LNCaP clone FGC (cell line): ENCODE measurements around the gene DLG1.

Source experiments
- DNase-seq: peaks from one replicate; pipeline ENCODE4 v3.0.0-alpha.2; 2011; ENCODE audit warnings: low read depth
- H3K4me3 ChIP-seq: 2 replicates; pipeline ENCODE4 v1.5.1; 2011; ENCODE audit warnings: mild to moderate bottlenecking, low read depth, low read length, control low read depth
- TF ChIP-seq, protein P1 (sequence below): IDR thresholded peaks from 2 replicates; pipeline ENCODE4 v1.5.1; 2012; ENCODE audit warnings: mild to moderate bottlenecking; ENCODE audit not compliant: control insufficient read depth, insufficient read depth; ENCODE audit errors: extremely low read depth

DLG1 gene

DNA sequence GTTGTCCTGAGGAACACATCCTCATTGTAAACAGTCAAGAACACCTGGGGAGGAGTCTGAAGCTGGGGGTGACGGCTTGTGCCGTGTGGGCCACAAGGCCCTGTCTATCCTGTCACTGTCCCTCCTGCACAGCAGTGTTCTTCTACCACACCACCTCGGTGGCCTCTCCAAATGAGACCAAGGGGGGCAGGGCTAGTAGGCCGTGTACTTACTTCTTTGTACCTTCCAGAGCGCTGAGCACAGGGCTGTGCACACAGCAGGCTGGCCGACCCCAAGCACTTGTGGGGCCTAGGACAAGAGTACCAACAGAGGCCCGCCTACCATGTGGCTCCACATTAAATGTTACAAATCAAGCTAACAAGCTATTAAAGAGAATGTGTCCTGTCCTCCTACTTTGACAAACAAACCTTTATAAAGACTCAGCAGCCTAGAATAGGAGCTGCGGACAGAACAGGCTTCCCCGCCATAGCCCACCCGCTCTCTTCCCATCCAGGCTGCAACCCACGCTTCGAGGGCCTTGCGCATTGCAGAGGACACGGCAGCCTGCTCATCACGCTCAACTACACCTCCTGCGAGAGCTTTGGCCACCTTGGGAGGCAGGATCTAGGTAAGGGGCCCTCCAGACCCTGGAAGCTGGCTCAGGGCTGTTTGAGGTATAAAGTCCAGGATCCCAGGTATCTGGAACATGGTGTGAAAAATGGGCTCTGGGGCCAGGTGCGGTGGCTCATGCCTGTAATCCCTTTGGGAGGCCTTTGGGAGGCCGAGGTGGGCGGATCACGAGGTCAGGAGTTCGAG, 299.2 kb downstream of the DLG1 start:
- TF ChIP-seq, protein P1, sequence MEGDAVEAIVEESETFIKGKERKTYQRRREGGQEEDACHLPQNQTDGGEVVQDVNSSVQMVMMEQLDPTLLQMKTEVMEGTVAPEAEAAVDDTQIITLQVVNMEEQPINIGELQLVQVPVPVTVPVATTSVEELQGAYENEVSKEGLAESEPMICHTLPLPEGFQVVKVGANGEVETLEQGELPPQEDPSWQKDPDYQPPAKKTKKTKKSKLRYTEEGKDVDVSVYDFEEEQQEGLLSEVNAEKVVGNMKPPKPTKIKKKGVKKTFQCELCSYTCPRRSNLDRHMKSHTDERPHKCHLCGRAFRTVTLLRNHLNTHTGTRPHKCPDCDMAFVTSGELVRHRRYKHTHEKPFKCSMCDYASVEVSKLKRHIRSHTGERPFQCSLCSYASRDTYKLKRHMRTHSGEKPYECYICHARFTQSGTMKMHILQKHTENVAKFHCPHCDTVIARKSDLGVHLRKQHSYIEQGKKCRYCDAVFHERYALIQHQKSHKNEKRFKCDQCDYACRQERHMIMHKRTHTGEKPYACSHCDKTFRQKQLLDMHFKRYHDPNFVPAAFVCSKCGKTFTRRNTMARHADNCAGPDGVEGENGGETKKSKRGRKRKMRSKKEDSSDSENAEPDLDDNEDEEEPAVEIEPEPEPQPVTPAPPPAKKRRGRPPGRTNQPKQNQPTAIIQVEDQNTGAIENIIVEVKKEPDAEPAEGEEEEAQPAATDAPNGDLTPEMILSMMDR: no peak
- no peak for DNase-seq
- H3K4me3 ChIP-seq: no peak overlapping the region

- H3K4me3 ChIP-seq: no peak overlapping the region
- TF ChIP-seq, protein P1: no peak
Observed at GRCh38 chr3:196997311-196997710, 301.1 kb downstream of the DLG1 start.

DNA sequence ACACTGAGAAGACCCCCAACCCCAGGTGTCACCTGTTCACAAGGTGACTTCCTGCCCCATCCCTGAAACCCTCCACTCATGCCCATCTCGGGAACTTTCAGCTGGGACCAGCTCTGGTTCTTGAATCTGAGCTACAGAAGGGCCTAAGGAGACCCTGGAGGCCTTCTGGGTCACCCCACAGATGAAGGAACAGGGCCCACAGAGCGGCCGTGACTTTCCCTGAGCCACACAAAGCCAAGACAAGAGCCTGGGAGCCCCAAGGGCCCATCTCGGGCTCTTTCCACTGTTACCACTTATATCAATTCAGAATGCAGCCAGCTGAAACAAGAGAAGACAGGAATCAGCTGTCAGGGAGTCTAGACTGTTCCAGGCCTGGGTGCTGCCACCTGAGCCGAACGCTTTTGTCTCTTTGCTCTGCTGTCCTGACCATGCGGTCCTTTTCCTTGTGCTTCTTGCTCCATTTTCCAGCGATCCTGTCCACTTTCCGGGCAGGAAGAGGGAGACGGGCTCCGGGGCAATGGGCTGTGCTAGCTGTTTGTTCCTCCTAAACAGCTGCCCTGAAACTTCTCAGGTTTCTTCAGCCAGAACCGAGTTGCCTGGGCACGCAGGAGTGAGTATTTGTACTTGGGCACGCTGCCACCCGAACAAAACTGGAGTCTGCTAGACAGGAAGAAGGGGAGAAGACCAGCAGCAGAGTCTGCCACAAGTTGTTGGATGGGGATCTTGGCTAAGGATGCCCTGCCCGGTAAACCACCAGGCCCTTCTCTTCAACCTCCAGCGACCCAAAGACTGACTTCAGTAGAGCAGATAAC, 301.8 kb downstream of the DLG1 start:
- no peak overlapping the region for H3K4me3 ChIP-seq
- DNase-seq: no peak
- TF ChIP-seq, protein P1: no peak

More at GRCh38 chr3:196997311-196997710, 301.1 kb downstream of the DLG1 start:
- DNase-seq: no peak

DNA sequence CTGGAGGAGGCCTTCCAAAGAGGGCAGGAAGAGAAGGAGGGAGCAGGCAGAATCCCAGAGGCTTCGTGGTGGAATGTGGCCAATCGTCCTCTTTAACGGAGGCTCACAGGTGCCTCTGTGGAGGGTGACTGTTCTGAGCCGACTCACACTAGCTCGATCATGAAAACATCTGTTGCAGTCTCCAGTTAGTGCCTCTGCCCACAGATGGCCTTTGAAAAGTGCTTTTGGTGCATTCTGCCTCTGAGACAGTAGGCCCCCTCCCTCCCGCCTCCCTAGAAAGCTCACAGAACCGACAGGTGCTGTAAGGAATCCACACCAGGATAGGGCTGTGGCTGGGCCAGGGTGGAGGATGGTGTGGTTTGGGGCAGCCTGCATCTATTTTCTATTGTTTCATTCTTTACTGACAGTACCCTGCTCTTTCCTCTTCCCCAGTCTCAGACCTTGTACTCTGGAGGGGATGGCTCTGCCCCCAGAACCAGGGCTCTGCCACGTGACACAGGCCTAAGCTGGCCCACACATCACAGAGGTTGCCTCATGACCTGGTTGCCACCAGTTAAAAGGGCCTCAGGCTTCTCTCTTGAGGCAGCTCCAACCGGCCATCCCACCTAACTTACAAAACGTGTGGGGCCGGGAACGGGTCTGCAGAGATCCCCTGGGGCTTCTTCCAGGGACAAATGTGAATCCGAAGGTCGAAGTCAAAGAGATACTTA, 302.6 kb downstream of the DLG1 start:
- no peak for DNase-seq
- TF ChIP-seq, protein P1: no peak
- no peak overlapping the region for H3K4me3 ChIP-seq

GRCh38 chr3:196995027-196995426, 303.4 kb downstream of the DLG1 start:
- DNase-seq: no peak
- H3K4me3 ChIP-seq: no peak overlapping the region
- TF ChIP-seq, protein P1: no peak

DNA sequence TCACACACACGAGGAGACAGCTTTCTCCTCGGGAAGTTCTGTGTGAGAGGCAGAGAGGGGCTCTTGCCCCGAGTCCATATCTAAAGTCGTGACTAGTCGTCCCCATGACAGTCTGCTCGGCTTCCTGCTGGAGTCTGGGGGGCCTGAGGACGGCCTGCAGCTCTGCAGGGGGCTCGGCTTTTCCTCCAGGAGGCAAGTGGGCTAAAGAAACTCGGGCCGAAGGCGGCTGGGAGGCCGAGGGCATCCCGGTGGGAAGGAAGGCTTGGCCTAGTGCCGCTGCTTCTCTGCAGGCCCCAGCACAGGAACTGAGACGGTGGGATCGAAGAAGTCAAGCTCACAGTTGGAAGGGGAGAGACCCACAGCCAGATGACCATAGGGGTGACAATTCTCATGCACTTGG, 304.4 kb downstream of the DLG1 start:
- no peak for DNase-seq
- TF ChIP-seq, protein P1: no peak
- H3K4me3 ChIP-seq: no peak overlapping the region
